ENCODE data around the gene MADD. TPM values are rescaled to one million over a fixed set of nuclear protein-coding genes. Genes with fewer than 3 reads are reported as not detected.

Gene MADD
- total and polyA plus RNA-seq, 10 of the 15 experiments (the other 5 are each of a cell fraction or from before 2014, with no cell fraction given): 0.47 to 35.4 (median 17.6) TPM

DNA sequence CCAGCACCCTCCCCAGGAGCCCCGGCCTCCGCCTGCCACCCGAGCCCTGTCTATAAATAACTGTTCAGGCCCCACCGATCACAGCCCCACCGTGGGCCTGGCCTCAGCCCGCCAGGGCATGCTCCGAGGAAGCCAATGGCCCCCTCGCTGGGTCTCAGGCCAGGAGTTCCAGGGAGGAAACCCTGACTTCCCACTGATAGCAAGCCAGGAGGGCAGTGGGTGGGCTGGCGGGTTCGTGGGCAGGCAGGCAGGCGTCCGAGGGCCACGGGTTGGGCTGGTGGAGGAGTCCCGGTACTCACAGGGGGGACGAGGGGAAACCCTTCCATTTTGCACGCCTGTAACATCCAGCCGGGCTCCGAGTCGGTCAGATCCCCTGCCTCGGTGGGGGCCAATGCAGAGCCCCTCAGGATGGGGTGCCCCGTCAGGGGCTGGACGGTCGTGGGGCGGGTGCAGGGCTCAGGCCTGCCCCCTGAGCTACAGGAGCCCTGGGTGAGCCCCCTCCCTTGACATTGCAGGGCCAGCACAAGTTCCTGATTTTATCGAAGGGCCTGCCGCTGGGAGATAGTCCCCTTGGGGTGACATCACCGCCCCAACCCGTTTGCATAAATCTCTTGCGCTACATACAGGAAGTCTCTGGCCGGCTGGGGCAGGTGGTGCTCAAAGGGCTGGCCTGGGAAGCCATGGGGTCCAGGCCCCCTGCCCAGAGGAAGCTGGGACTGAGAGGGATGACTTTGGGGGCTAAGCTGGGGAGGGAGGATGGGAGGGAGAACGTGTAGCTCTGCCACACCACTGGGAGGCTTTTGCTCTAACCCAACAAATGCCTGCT is 108.3 kb downstream of the MADD start, which contains the start of gene SPI1:
SPI1 (minus strand) TSS at position 538 of the 826 bp plus-strand sequence; CDS start at position 344, 194 bp downstream.
- SMC1A ChIA-PET (ENCODE audit: uncharacterized antibody, unreplicated experiment): interaction anchor here (1.2 to 3.7 kb wide), 4 partner anchors 10 to 29 kb away, joined by 4 to 36 read pairs (median 13); no protein-coding TSS in a partner anchor
- H4K20me1 ChIP-seq (ENCODE audit: control insufficient read depth, insufficient read depth): no peaks in the 10 kb centered on the region
- peak within 1 kb of the TSS; percentile 85 for H3K9ac ChIP-seq (ENCODE audit: control insufficient read depth, insufficient read depth, low read length)
- BruUV-seq (replicated peaks): TSS peak; percentile 53
- peak within 1 kb of the TSS; percentile 89 for H3K4me2 ChIP-seq (ENCODE audit: control insufficient read depth, insufficient read depth)
- H3K79me2 ChIP-seq (ENCODE audit: control insufficient read depth, insufficient read depth, low read length): peaks cover 41% of the 10 kb centered on the region
- FAIRE-seq: peak; percentile 74
- peaks cover 2 to 3% of the 10 kb centered on the region in 2 experiments; a peak in 3 of 4 replicates for H3K36me3 ChIP-seq (ENCODE audit: control insufficient read depth in 2 of 2, insufficient read depth in 2 of 2, low read length in 1 of 2)
- whole genome bisulfite sequencing (ENCODE audit: insufficient coverage, insufficient replicate concordance, low lambda C conversion rate, missing lambda C conversion rate): 2% methylated on average over 23 of the region's 31 CpGs
- peak; percentile 41 for DNase-seq (ENCODE audit: low read depth, low spot score)
- H3K9me3 ChIP-seq (replicated peaks; ENCODE audit: control insufficient read depth, insufficient read depth, low read length): no peaks in the 10 kb centered on the region
- ATAC-seq: peak; percentile 83
- intact Hi-C loops (cut with micrococcal nuclease; ENCODE audit: unreplicated experiment) (loop anchor here (1.0 to 10.0 kb wide), 4 partner anchors 30 to 477 kb away; partner anchors contain the start of genes FNBP4 and SLC39A13), in situ Hi-C loops (cut with MboI) (no loop called here)
- CTCF ChIA-PET: interaction anchor here (0.5 to 4.1 kb wide), 9 partner anchors 10 to 1129 kb away, joined by 3 to 20 read pairs (median 6); partner anchors contain the start of gene SLC39A13
- H3K4me3 ChIP-seq: peak within 1 kb of the TSS; percentile 80
- POLR2A ChIA-PET: interaction anchor here (0.8 to 5.0 kb wide), 6 partner anchors 13 to 784 kb away, joined by 3 to 94 read pairs (median 5); no protein-coding TSS in a partner anchor
- H3K27ac ChIP-seq (ENCODE audit: control insufficient read depth, insufficient read depth): peak within 1 kb of the TSS; percentile 93
- H2AFZ ChIP-seq (ENCODE audit: control insufficient read depth, low read depth, low read length): peak within 1 kb of the TSS; percentile 71
- RAD21 ChIA-PET (ENCODE audit: unreplicated experiment): interaction anchor here (0.9 to 3.4 kb wide), 7 partner anchors 8 to 32 kb away, joined by 3 to 31 read pairs (median 5); partner anchors contain the start of gene SLC39A13
- H3K27me3 ChIP-seq (replicated peaks in 1 of 2; ENCODE audit: control insufficient read depth in 2 of 2, insufficient read depth in 2 of 2, low read length in 1 of 2): no peaks in the 10 kb centered on the region
- peaks cover 21% of the 10 kb centered on the region for H3K4me1 ChIP-seq (ENCODE audit: control insufficient read depth, insufficient read depth, low read length)
- TF ChIP-seq POLR2A (IDR thresholded peaks at IDR 0.05; ENCODE audit: low read depth, low read length): peak; percentile 93
- TF ChIP-seq, protein P1, sequence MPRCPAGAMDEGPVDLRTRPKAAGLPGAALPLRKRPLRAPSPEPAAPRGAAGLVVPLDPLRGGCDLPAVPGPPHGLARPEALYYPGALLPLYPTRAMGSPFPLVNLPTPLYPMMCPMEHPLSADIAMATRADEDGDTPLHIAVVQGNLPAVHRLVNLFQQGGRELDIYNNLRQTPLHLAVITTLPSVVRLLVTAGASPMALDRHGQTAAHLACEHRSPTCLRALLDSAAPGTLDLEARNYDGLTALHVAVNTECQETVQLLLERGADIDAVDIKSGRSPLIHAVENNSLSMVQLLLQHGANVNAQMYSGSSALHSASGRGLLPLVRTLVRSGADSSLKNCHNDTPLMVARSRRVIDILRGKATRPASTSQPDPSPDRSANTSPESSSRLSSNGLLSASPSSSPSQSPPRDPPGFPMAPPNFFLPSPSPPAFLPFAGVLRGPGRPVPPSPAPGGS (IDR thresholded peaks at IDR 0.05; ENCODE audit: borderline replicate concordance, insufficient read depth, low read depth, low read length, poor library complexity, severe bottlenecking): no peak
- no peak for TF ChIP-seq CBX3 (IDR thresholded peaks at IDR 0.05; ENCODE audit: borderline replicate concordance, low read depth)
- peak; percentile 70; the same call in 1 of the 2 replicates for TF ChIP-seq CREM (IDR thresholded peaks at IDR 0.05; ENCODE audit: low read depth)
- TF ChIP-seq SIX5 (IDR thresholded peaks at IDR 0.05; ENCODE audit: low read depth, low read length, severe bottlenecking): no peak
- TF ChIP-seq MTA3 (IDR thresholded peaks at IDR 0.05; ENCODE audit: borderline replicate concordance, low read length): no peak
- TF ChIP-seq EGR1 (IDR thresholded peaks at IDR 0.05; ENCODE audit: borderline replicate concordance in 1 of 2, low read depth in 2 of 2, low read length in 2 of 2): 0 out of 3 replicates have a peak, but pooled peaks of 1 of the 2 experiments have one; percentile 10
- TF ChIP-seq MEF2B (IDR thresholded peaks at IDR 0.05; ENCODE audit: partially characterized antibody, poor library complexity, severe bottlenecking): peak; percentile 61
- TF ChIP-seq IKZF2 (IDR thresholded peaks at IDR 0.05): peak; percentile 35 to 46; a peak in 1 of 4 replicates
- TF ChIP-seq TARDBP (IDR thresholded peaks at IDR 0.05; ENCODE audit: borderline replicate concordance): no peak
- no peak for TF ChIP-seq STAT1 (conservative IDR thresholded peaks at IDR 0.05)
- TF ChIP-seq PAX8 (IDR thresholded peaks at IDR 0.05): no peak
- TF ChIP-seq, protein P2, sequence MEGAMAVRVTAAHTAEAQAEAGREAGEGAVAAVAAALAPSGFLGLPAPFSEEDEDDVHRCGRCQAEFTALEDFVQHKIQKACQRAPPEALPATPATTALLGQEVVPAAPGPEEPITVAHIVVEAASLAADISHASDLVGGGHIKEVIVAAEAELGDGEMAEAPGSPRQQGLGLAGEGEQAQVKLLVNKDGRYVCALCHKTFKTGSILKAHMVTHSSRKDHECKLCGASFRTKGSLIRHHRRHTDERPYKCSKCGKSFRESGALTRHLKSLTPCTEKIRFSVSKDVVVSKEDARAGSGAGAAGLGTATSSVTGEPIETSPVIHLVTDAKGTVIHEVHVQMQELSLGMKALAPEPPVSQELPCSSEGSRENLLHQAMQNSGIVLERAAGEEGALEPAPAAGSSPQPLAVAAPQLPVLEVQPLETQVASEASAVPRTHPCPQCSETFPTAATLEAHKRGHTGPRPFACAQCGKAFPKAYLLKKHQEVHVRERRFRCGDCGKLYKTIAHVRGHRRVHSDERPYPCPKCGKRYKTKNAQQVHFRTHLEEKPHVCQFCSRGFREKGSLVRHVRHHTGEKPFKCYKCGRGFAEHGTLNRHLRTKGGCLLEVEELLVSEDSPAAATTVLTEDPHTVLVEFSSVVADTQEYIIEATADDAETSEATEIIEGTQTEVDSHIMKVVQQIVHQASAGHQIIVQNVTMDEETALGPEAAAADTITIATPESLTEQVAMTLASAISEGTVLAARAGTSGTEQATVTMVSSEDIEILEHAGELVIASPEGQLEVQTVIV (IDR thresholded peaks at IDR 0.05; ENCODE audit: borderline replicate concordance, partially characterized antibody): peak; percentile 33
- no peak for TF ChIP-seq PAX5 (IDR thresholded peaks at IDR 0.05; ENCODE audit: borderline replicate concordance, low read depth, low read length)
- TF ChIP-seq, protein P3, sequence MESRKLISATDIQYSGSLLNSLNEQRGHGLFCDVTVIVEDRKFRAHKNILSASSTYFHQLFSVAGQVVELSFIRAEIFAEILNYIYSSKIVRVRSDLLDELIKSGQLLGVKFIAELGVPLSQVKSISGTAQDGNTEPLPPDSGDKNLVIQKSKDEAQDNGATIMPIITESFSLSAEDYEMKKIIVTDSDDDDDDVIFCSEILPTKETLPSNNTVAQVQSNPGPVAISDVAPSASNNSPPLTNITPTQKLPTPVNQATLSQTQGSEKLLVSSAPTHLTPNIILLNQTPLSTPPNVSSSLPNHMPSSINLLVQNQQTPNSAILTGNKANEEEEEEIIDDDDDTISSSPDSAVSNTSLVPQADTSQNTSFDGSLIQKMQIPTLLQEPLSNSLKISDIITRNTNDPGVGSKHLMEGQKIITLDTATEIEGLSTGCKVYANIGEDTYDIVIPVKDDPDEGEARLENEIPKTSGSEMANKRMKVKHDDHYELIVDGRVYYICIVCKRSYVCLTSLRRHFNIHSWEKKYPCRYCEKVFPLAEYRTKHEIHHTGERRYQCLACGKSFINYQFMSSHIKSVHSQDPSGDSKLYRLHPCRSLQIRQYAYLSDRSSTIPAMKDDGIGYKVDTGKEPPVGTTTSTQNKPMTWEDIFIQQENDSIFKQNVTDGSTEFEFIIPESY (IDR thresholded peaks at IDR 0.05): no peak
- peak; percentile 52 for TF ChIP-seq DPF2 (IDR thresholded peaks at IDR 0.05)

Measured in GM12878 (cell line).